ENCODE data around the gene SLC46A2. TPM values are rescaled to one million over a fixed set of nuclear protein-coding genes. Genes with fewer than 3 reads are reported as not detected.

SLC46A2 gene
- total and polyA plus RNA-seq, 9 of the 15 experiments (the other 6 are each of a cell fraction or from before 2014, with no cell fraction given) = not detected

GRCh38 chr9:112884101-112884500 lies 6.6 kb downstream of the SLC46A2 start:
- Histone ChIP-seq H3K36me3 (ENCODE audit: control insufficient read depth, insufficient read depth, low read length) (no peaks in the 10 kb centered on the region), H3K9me3 (replicated peaks; ENCODE audit: control insufficient read depth, insufficient read depth, low read depth, low read length) (no peaks in the 10 kb centered on the region), H3K27ac (ENCODE audit: extremely low read depth, low read depth, low read length) (no peak overlapping the region), H4K20me1 (replicated peaks; ENCODE audit: control insufficient read depth, insufficient read depth, low read length) (no peaks in the 10 kb centered on the region), H3K27me3 (ENCODE audit: control insufficient read depth in 2 of 2, insufficient read depth in 2 of 2, low read length in 2 of 2) (peaks cover 26 to 48% of the 10 kb centered on the region in 2 experiments), H3K4me3 (no peak overlapping the region), H3K9me1 (ENCODE audit: control insufficient read depth, insufficient read depth, low read length) (no peaks in the 10 kb centered on the region), H3K79me2 (ENCODE audit: control insufficient read depth, insufficient read depth, low read length) (no peaks in the 10 kb centered on the region), H2AFZ (ENCODE audit: low read depth, low read length) (no peak overlapping the region), H3K9ac (ENCODE audit: insufficient read depth in 1 of 2, low read depth in 2 of 2, low read length in 2 of 2) (no peak overlapping the region), H3K4me2 (ENCODE audit: insufficient read depth, low read length) (no peak overlapping the region), H3K4me1 (replicated peaks in 1 of 2; ENCODE audit: control insufficient read depth in 2 of 2, insufficient read depth in 2 of 2, low read length in 2 of 2) (no peaks in the 10 kb centered on the region)
- BruUV-seq (replicated peaks) = no TSS peak
- TF ChIP-seq MBD1 (CRISPR knock-in tag; IDR thresholded peaks at IDR 0.05) = no peak
- no peak for TF ChIP-seq CBFB (CRISPR knock-in tag; IDR thresholded peaks at IDR 0.05)
- no peak for TF ChIP-seq ZNF143 (CRISPR knock-in tag; IDR thresholded peaks at IDR 0.05)
- no peak for TF ChIP-seq CHD4 (IDR thresholded peaks at IDR 0.05; ENCODE audit: insufficient read depth, insufficient replicate concordance, low read depth, low read length, poor library complexity, severe bottlenecking)
- no peak for TF ChIP-seq ZNF282 (CRISPR knock-in tag; IDR thresholded peaks at IDR 0.05)
- in situ Hi-C loops (cut with MboI) = no loop called here
- DNase-seq (ENCODE audit: extremely low read depth in 1 of 4, low spot score in 3 of 4) = no peak
- ChIA-PET CTCF (ENCODE audit: low intra/inter-chr PET ratio) (no interaction called here), POLR2A (interaction anchor here (1.1 kb wide), 1 partner anchor 9 kb away, joined by 4 read pairs; no protein-coding TSS in a partner anchor)
- intact Hi-C loops (cut with micrococcal nuclease) = no loop called here
- 3% methylated on average over 6 of the region's 6 CpGs for WGBS (ENCODE audit: insufficient coverage, low coverage, missing lambda C conversion rate)
- no peak for FAIRE-seq
- no peak for ATAC-seq
